ENCODE data around the gene CHP1.

GRCh38 chr15:41235929-41236328 lies 4.9 kb downstream of the CHP1 start:
- TF ChIP-seq POLR2A (IDR thresholded peaks at IDR 0.05; ENCODE audit: low read depth, low read length) (no peak), POLR2AphosphoS5 (IDR thresholded peaks at IDR 0.05; ENCODE audit: low read depth, low read length) (no peak), TAF1 (IDR thresholded peaks at IDR 0.05; ENCODE audit: borderline replicate concordance, low read depth, low read length) (no peak)
